Measurements from ENCODE around the gene UBAP1.

UBAP1 gene

DNA sequence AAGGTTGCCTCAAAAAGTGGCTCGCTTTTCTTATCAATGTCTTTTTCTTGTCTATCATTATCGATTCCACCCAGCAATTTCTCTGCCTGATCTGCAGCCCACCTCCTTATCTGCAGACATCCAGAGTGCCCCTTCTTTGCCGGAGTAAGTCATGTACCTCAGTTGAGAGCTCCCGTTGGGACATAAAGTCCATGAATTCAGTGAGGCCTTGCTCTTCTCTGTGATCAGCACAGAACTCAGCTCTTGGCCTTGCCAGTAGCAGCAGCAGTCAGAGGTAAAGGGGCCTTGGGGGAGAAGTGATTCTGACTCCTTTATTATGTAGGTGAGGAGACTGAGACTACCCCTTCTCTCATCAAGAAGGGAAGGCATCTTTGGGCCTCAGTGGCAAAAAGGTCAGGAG is 27.4 kb upstream of the UBAP1 start:
- TF ChIP-seq, protein P1, sequence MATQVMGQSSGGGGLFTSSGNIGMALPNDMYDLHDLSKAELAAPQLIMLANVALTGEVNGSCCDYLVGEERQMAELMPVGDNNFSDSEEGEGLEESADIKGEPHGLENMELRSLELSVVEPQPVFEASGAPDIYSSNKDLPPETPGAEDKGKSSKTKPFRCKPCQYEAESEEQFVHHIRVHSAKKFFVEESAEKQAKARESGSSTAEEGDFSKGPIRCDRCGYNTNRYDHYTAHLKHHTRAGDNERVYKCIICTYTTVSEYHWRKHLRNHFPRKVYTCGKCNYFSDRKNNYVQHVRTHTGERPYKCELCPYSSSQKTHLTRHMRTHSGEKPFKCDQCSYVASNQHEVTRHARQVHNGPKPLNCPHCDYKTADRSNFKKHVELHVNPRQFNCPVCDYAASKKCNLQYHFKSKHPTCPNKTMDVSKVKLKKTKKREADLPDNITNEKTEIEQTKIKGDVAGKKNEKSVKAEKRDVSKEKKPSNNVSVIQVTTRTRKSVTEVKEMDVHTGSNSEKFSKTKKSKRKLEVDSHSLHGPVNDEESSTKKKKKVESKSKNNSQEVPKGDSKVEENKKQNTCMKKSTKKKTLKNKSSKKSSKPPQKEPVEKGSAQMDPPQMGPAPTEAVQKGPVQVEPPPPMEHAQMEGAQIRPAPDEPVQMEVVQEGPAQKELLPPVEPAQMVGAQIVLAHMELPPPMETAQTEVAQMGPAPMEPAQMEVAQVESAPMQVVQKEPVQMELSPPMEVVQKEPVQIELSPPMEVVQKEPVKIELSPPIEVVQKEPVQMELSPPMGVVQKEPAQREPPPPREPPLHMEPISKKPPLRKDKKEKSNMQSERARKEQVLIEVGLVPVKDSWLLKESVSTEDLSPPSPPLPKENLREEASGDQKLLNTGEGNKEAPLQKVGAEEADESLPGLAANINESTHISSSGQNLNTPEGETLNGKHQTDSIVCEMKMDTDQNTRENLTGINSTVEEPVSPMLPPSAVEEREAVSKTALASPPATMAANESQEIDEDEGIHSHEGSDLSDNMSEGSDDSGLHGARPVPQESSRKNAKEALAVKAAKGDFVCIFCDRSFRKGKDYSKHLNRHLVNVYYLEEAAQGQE (IDR thresholded peaks at IDR 0.05; ENCODE audit: insufficient read depth in 1 of 2, low read depth in 2 of 2, low read length in 2 of 2): no peak
- TF ChIP-seq POLR2AphosphoS5 (IDR thresholded peaks at IDR 0.05; ENCODE audit: low read depth, low read length) (no peak), SIN3A (IDR thresholded peaks at IDR 0.05; ENCODE audit: borderline replicate concordance, insufficient read depth, low read length) (no peak), FOXP2 (optimal IDR thresholded peaks at IDR 0.05; ENCODE audit: borderline replicate concordance, extremely low read depth, extremely low read length, insufficient read depth) (no peak), TAF1 (IDR thresholded peaks at IDR 0.05; ENCODE audit: borderline replicate concordance, insufficient read depth, low read length) (no peak)

DNA sequence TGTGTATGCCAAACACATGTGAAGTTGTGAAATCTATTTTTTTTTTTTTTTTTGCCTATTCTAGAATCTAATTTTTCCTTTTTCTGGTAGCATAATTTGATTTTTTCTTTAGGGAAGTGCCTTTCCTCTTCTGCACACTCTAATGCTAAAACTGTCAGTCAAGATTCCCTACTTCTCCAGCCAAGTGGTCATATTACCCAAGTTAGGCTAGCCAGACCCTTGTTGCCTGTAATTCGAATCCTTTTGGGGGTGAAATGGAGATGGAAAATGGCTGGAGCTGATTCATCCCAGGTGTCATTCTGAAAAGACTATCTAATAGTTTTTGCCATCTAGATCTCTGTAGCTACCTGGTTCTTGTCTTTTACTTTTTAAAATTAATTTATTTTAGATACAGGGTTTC is 24.8 kb upstream of the UBAP1 start:
- TF ChIP-seq SIN3A (IDR thresholded peaks at IDR 0.05; ENCODE audit: borderline replicate concordance, insufficient read depth, low read length): no peak
- TF ChIP-seq FOXP2 (optimal IDR thresholded peaks at IDR 0.05; ENCODE audit: borderline replicate concordance, extremely low read depth, extremely low read length, insufficient read depth): no peak
- TF ChIP-seq, protein P1 (IDR thresholded peaks at IDR 0.05; ENCODE audit: insufficient read depth in 1 of 2, low read depth in 2 of 2, low read length in 2 of 2): no peak
- TF ChIP-seq POLR2AphosphoS5 (IDR thresholded peaks at IDR 0.05; ENCODE audit: low read depth, low read length): no peak
- TF ChIP-seq TAF1 (IDR thresholded peaks at IDR 0.05; ENCODE audit: borderline replicate concordance, insufficient read depth, low read length): no peak

DNA sequence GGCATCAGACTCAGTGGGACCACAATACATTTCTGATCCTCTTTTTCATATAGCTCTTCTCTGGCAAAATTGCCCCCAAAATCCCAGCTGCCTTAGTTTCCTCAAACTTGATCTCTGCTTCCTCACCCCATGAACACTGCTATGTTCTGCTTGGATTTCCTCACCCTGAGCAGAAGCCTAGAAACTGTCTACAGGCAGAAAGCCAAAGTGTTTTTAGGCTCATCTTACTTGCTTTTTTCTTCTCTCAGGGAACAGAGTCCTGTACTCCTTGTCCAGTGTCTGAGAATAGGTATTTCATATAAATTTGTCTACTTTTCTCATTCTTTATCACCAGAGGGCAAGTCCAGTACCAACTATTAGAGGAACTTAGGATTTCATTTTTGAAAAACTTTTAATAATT is 21.5 kb upstream of the UBAP1 start:
- TF ChIP-seq SIN3A (IDR thresholded peaks at IDR 0.05; ENCODE audit: borderline replicate concordance, insufficient read depth, low read length) (no peak), POLR2AphosphoS5 (IDR thresholded peaks at IDR 0.05; ENCODE audit: low read depth, low read length) (no peak), FOXP2 (optimal IDR thresholded peaks at IDR 0.05; ENCODE audit: borderline replicate concordance, extremely low read depth, extremely low read length, insufficient read depth) (no peak), TAF1 (IDR thresholded peaks at IDR 0.05; ENCODE audit: borderline replicate concordance, insufficient read depth, low read length) (no peak)
- TF ChIP-seq, protein P1 (IDR thresholded peaks at IDR 0.05; ENCODE audit: insufficient read depth in 1 of 2, low read depth in 2 of 2, low read length in 2 of 2): no peak

DNA sequence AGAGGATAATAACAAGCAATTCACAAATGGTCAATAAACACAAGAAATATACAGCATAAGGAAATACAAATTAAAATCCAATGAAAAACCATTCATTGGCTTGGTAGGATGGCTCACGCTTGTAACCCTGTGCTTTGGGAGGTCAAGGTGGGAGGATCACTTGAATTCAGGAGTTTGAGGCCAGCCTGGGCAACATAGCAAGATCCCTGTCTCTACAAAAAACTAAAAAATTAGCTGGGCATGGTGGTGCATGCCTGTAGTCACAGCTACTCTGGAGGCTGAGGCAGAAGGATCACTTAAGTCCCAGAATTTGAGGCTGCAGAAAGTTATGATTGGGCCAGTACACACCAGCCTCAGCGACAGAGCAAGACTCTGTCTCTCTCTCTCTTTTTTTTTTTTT is 20.9 kb upstream of the UBAP1 start:
- TF ChIP-seq TAF1 (IDR thresholded peaks at IDR 0.05; ENCODE audit: borderline replicate concordance, insufficient read depth, low read length) (no peak), SIN3A (IDR thresholded peaks at IDR 0.05; ENCODE audit: borderline replicate concordance, insufficient read depth, low read length) (no peak), FOXP2 (optimal IDR thresholded peaks at IDR 0.05; ENCODE audit: borderline replicate concordance, extremely low read depth, extremely low read length, insufficient read depth) (no peak), POLR2AphosphoS5 (IDR thresholded peaks at IDR 0.05; ENCODE audit: low read depth, low read length) (no peak)
- TF ChIP-seq, protein P1 (IDR thresholded peaks at IDR 0.05; ENCODE audit: insufficient read depth in 1 of 2, low read depth in 2 of 2, low read length in 2 of 2): no peak

DNA sequence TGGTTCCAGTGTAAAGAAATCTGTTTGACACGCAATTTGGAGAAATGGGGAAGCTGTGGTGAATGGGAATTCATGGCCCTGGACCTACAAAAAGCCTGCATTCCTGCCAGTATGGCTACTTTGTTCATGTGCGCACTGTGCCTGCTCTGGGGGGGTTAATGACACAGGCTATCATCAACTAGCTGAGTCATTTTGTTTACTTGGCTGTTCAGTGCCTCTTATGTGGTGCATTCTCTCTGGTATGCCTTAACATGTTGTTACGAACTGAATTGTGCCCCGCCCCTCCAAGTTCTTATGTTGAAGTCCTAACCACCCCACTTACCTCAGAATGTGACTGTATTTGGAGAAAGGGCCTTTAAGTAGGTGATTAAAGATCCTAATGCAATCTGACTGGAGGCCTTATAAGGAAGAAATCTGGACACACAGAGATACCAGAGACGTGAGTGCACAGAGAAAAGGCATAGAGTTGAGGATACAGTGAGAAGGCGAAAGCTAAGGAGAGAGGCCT is 20.4 kb upstream of the UBAP1 start:
- TF ChIP-seq POLR2AphosphoS5 (IDR thresholded peaks at IDR 0.05; ENCODE audit: low read depth, low read length): no peak
- no peak for TF ChIP-seq SIN3A (IDR thresholded peaks at IDR 0.05; ENCODE audit: borderline replicate concordance, insufficient read depth, low read length)
- no peak for TF ChIP-seq FOXP2 (optimal IDR thresholded peaks at IDR 0.05; ENCODE audit: borderline replicate concordance, extremely low read depth, extremely low read length, insufficient read depth)
- no peak for TF ChIP-seq TAF1 (IDR thresholded peaks at IDR 0.05; ENCODE audit: borderline replicate concordance, insufficient read depth, low read length)
- TF ChIP-seq, protein P1 (IDR thresholded peaks at IDR 0.05; ENCODE audit: insufficient read depth in 1 of 2, low read depth in 2 of 2, low read length in 2 of 2): no peak
